Measurements from ENCODE around the gene ISLR. TPM values are rescaled to one million over a fixed set of nuclear protein-coding genes. Genes with fewer than 3 reads are reported as not detected.
A peak's percentile ranks its signal among the peaks of the same experiment; 100 is the strongest.

ISLR gene
- polyA plus RNA-seq, 2 of the 4 experiments (the other 2 are of a cell fraction) = 0.10 to 0.43 TPM

DNA sequence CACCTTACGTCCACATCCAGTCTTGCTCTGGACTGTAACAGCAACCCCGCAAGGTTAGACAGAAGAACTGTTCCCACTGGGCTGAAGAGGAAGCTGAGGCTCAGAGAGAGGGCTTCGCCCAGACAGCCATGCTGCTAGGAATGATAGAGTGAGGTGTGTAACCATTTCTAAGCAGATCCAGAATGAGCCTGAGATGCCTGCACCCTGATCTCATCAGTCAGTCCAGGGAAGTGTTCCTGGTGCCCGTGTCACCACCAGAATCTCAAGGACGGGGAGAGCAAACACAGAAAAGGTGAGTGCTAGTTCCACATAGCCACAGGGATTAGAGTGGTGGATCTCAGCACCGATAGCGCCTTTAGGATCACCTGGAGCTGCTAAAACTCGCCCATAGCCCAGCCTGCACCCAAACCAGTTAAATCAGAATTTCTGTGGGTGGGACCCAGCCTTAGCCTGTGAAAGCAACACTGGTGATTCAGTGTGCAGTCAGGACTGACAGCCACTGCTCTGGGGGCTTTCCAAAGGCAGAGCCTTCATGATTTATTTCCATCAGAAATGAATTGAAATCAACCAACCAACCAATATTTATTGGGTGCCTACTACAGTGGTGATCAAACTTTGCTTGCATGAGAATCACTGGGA lies 12.3 kb downstream of the ISLR start (continued):
- no peak for TF ChIP-seq BHLHE40 (IDR thresholded peaks at IDR 0.05; ENCODE audit: low read depth, low read length)
- TF ChIP-seq FOSL2 (IDR thresholded peaks at IDR 0.05) = no peak
- no peak for TF ChIP-seq FOSL2 (CRISPR knock-in tag; IDR thresholded peaks at IDR 0.05)
- TF ChIP-seq MAZ (IDR thresholded peaks at IDR 0.05; ENCODE audit: borderline replicate concordance, low read depth, low read length) = no peak
- TF ChIP-seq CHD4 (IDR thresholded peaks at IDR 0.05; ENCODE audit: borderline replicate concordance) = no peak
- TF ChIP-seq SREBF2 (IDR thresholded peaks at IDR 0.05) = no peak
- no peak for TF ChIP-seq CHD2 (IDR thresholded peaks at IDR 0.05; ENCODE audit: low read length, partially characterized antibody)
- no peak for TF ChIP-seq PHF8 (IDR thresholded peaks at IDR 0.05; ENCODE audit: borderline replicate concordance, low read depth)
- no peak for TF ChIP-seq NR3C1 (IDR thresholded peaks at IDR 0.05)

DNA sequence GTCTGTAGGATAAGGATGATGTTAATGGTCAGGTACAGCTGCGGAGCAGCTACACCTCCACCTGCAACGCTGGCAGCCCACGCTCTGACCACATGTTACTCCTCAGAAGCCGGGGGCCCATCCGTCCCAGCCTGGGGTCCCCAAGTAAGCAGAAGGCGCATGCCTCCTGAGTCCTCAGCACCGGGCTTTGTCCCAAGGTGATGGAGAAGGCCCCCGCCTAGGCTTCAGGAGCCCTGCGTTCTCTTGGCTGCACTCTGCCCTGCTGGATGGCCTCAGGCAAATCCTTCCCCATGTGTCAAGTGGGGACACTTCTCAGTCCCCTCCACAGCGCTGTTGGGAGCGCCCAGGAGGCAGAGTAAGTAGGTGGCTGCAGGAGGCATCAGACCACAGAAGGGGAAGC lies 14.7 kb downstream of the ISLR start:
- 94% methylated on average over 2 of the region's 11 CpGs for whole genome bisulfite sequencing (ENCODE audit: missing lambda C conversion rate)
- no peak for ATAC-seq
- POLR2A ChIA-PET = interaction anchor here (0.9 to 1.6 kb wide), 3 partner anchors 9 to 15 kb away, joined by 3 to 4 read pairs (median 4); partner anchors contain the start of gene STRA6

DNA sequence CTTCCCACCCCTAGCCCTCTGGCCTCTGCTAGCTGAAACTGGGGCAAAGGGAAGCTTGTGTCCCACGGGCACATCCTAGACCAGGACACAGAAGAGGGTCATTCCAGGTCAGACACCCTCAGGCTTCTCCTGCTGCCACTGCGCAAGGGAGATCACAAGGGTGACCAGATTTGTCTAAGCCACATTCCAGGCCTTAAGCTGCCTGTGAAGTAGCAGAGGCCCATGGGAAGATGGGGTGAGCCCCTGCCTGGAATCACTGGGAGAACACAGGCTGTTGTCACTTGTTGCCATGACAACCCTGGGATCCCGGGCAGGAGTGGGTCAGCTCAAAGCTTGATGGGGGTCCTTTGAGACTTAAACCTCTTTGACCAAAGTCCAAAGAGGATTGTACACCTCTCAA lies 18.3 kb downstream of the ISLR start:
- Histone ChIP-seq H3K27ac (peak overlapping the region; percentile 90 to 97; a peak in 5 of 6 replicates), H3K9me3 (no peaks in the 10 kb centered on the region), H3K4me2 (no peak overlapping the region; the same call in 2 of the 3 replicates), H3K4me3 (no peak overlapping the region), H3K4me1 (peaks cover 51% of the 10 kb centered on the region)
- WGBS (ENCODE audit: missing lambda C conversion rate) = 64% methylated on average over 3 of the region's 3 CpGs
- POLR2A ChIA-PET = interaction anchor here (1.7 kb wide), 1 partner anchor 11 kb away, joined by 7 read pairs; the partner anchor contains the start of gene STRA6
- TF ChIP-seq RFX5 (IDR thresholded peaks at IDR 0.05) = peak; percentile 91
- TF ChIP-seq, protein P1, sequence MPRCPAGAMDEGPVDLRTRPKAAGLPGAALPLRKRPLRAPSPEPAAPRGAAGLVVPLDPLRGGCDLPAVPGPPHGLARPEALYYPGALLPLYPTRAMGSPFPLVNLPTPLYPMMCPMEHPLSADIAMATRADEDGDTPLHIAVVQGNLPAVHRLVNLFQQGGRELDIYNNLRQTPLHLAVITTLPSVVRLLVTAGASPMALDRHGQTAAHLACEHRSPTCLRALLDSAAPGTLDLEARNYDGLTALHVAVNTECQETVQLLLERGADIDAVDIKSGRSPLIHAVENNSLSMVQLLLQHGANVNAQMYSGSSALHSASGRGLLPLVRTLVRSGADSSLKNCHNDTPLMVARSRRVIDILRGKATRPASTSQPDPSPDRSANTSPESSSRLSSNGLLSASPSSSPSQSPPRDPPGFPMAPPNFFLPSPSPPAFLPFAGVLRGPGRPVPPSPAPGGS (IDR thresholded peaks at IDR 0.05) = no peak
- no peak for TF ChIP-seq HDAC2 (IDR thresholded peaks at IDR 0.05)
- no peak for DNase-seq (ENCODE audit: low read depth in 1 of 2, low spot score in 1 of 2)
- ATAC-seq = no peak
- CTCF ChIA-PET = interaction anchor here (0.5 to 4.8 kb wide), 9 partner anchors 10 to 793 kb away, joined by 3 to 26 read pairs (median 4); no protein-coding TSS in a partner anchor
- FAIRE-seq = no peak

More for the DNA sequence above, 14.7 kb downstream of the ISLR start:
- Histone ChIP-seq H3K27ac (no peak overlapping the region), H3K9me3 (no peaks in the 10 kb centered on the region), H3K4me1 (peaks cover 20% of the 10 kb centered on the region), H3K4me2 (no peak overlapping the region), H3K4me3 (no peak overlapping the region)
- TF ChIP-seq, protein P2, sequence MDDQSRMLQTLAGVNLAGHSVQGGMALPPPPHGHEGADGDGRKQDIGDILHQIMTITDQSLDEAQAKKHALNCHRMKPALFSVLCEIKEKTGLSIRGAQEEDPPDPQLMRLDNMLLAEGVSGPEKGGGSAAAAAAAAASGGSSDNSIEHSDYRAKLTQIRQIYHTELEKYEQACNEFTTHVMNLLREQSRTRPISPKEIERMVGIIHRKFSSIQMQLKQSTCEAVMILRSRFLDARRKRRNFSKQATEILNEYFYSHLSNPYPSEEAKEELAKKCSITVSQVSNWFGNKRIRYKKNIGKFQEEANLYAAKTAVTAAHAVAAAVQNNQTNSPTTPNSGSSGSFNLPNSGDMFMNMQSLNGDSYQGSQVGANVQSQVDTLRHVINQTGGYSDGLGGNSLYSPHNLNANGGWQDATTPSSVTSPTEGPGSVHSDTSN (IDR thresholded peaks at IDR 0.05) = no peak
- TF ChIP-seq TFCP2L1 (CRISPR knock-in tag; IDR thresholded peaks at IDR 0.05) (no peak), HOXB5 (CRISPR knock-in tag; IDR thresholded peaks at IDR 0.05) (no peak), RAD21 (conservative IDR thresholded peaks at IDR 0.05 in 1 of 2, IDR thresholded peaks at IDR 0.05 in 1 of 2) (no peak), MYC (IDR thresholded peaks at IDR 0.05; ENCODE audit: borderline replicate concordance, low read length) (no peak), POLR2AphosphoS2 (conservative IDR thresholded peaks at IDR 0.05; ENCODE audit: low read length) (no peak), MAZ (IDR thresholded peaks at IDR 0.05; ENCODE audit: borderline replicate concordance, low read depth, low read length) (no peak), HOXA7 (CRISPR knock-in tag; IDR thresholded peaks at IDR 0.05) (no peak), KDM5A (IDR thresholded peaks at IDR 0.05) (no peak), JUN (IDR thresholded peaks at IDR 0.05) (no peak), HOXB13 (CRISPR knock-in tag; IDR thresholded peaks at IDR 0.05; ENCODE audit: low read depth) (no peak), MAFK (IDR thresholded peaks at IDR 0.05; ENCODE audit: partially characterized antibody) (no peak), CBX2 (IDR thresholded peaks at IDR 0.05; ENCODE audit: borderline replicate concordance, low read depth) (no peak)
- TF ChIP-seq, protein P3, sequence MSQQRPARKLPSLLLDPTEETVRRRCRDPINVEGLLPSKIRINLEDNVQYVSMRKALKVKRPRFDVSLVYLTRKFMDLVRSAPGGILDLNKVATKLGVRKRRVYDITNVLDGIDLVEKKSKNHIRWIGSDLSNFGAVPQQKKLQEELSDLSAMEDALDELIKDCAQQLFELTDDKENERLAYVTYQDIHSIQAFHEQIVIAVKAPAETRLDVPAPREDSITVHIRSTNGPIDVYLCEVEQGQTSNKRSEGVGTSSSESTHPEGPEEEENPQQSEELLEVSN (IDR thresholded peaks at IDR 0.05; ENCODE audit: borderline replicate concordance, low read depth) = no peak
- TF ChIP-seq, protein P1 (IDR thresholded peaks at IDR 0.05) = no peak
- DNase-seq (ENCODE audit: low read depth in 1 of 2, low spot score in 1 of 2) = no peak
- CTCF ChIA-PET = no interaction called here
- no peak for FAIRE-seq

All from A549 (cell line).